ENCODE data around the gene METTL14.
"Not testable (repeated sequence)": the region's sequence is repeated elsewhere in the genome, so short reads cannot be mapped to it uniquely, and the experiment has no call there.

Gene METTL14

GRCh38 chr4:118684873-118685811 lies at the start of gene METTL14:
TSS of gene METTL14 (plus strand) at chr4:118685392. CDS start at chr4:118685535, 143 bp downstream.
- WGBS (ENCODE audit: insufficient coverage, insufficient read length) = no CpG with 5 or more reads among the region's 42 CpGs
- no peaks in the 10 kb centered on the region for H3K9me3 ChIP-seq (ENCODE audit: control insufficient read depth, insufficient read depth, low read length)
- no peaks in the 10 kb centered on the region for H3K4me1 ChIP-seq (ENCODE audit: control insufficient read depth, insufficient read depth, low read length)
- H3K27me3 ChIP-seq (ENCODE audit: control insufficient read depth, insufficient read depth, low read length) = no peaks in the 10 kb centered on the region
- H3K36me3 ChIP-seq (ENCODE audit: control insufficient read depth, insufficient read depth, low read length) = no peaks in the 10 kb centered on the region
- DNase-seq (ENCODE audit: low read depth, low spot score) = peak; percentile 92
- H3K27ac ChIP-seq (ENCODE audit: low read length) = no peak within 1 kb of the TSS
- peak within 1 kb of the TSS; percentile 93 for H3K4me3 ChIP-seq (ENCODE audit: low read length)

- DNase-seq (ENCODE audit: low read depth, low spot score); H3K4me3 ChIP-seq (ENCODE audit: low read length); H3K36me3 ChIP-seq (ENCODE audit: control insufficient read depth, insufficient read depth, low read length); H3K9me3 ChIP-seq (ENCODE audit: control insufficient read depth, insufficient read depth, low read length); H3K4me1 ChIP-seq (ENCODE audit: control insufficient read depth, insufficient read depth, low read length); H3K27ac ChIP-seq (ENCODE audit: low read length); H3K27me3 ChIP-seq (ENCODE audit: control insufficient read depth, insufficient read depth, low read length): not testable (repeated sequence)
- no CpG with 5 or more reads among the region's 9 CpGs for WGBS (ENCODE audit: insufficient coverage, insufficient read length)
Measured at GRCh38 chr4:118636126-118636525, 49.1 kb upstream of the METTL14 start.

- DNase-seq (ENCODE audit: low read depth, low spot score); H3K9me3 ChIP-seq (ENCODE audit: control insufficient read depth, insufficient read depth, low read length); H3K27ac ChIP-seq (ENCODE audit: low read length); H3K27me3 ChIP-seq (ENCODE audit: control insufficient read depth, insufficient read depth, low read length); H3K36me3 ChIP-seq (ENCODE audit: control insufficient read depth, insufficient read depth, low read length); H3K4me3 ChIP-seq (ENCODE audit: low read length); H3K4me1 ChIP-seq (ENCODE audit: control insufficient read depth, insufficient read depth, low read length): not testable (repeated sequence)
- no CpG with 5 or more reads among the region's 5 CpGs for WGBS (ENCODE audit: insufficient coverage, insufficient read length)
Measured at GRCh38 chr4:118664665-118665064, 20.5 kb upstream of the METTL14 start.

- H3K36me3 ChIP-seq (ENCODE audit: control insufficient read depth, insufficient read depth, low read length); H3K4me3 ChIP-seq (ENCODE audit: low read length); H3K4me1 ChIP-seq (ENCODE audit: control insufficient read depth, insufficient read depth, low read length); H3K27ac ChIP-seq (ENCODE audit: low read length); H3K27me3 ChIP-seq (ENCODE audit: control insufficient read depth, insufficient read depth, low read length); H3K9me3 ChIP-seq (ENCODE audit: control insufficient read depth, insufficient read depth, low read length): not testable (repeated sequence)
- peak; percentile 85 for DNase-seq (ENCODE audit: low read depth, low spot score)
- WGBS (ENCODE audit: insufficient coverage, insufficient read length) = no CpG with 5 or more reads among the region's 1 CpG
Measured at GRCh38 chr4:118669220-118669619, 16.0 kb upstream of the METTL14 start.

GRCh38 chr4:118670968-118671367 lies 14.2 kb upstream of the METTL14 start:
- H3K4me1 ChIP-seq (ENCODE audit: control insufficient read depth, insufficient read depth, low read length); H3K4me3 ChIP-seq (ENCODE audit: low read length); H3K27me3 ChIP-seq (ENCODE audit: control insufficient read depth, insufficient read depth, low read length); H3K36me3 ChIP-seq (ENCODE audit: control insufficient read depth, insufficient read depth, low read length); H3K27ac ChIP-seq (ENCODE audit: low read length); DNase-seq (ENCODE audit: low read depth, low spot score); H3K9me3 ChIP-seq (ENCODE audit: control insufficient read depth, insufficient read depth, low read length): not testable (repeated sequence)
- no CpG with 5 or more reads among the region's 2 CpGs for WGBS (ENCODE audit: insufficient coverage, insufficient read length)

- no peaks in the 10 kb centered on the region for H3K9me3 ChIP-seq (ENCODE audit: control insufficient read depth, insufficient read depth, low read length)
- no peak overlapping the region for H3K27ac ChIP-seq (ENCODE audit: low read length)
- no CpG with 5 or more reads among the region's 2 CpGs for WGBS (ENCODE audit: insufficient coverage, insufficient read length)
- H3K4me3 ChIP-seq (ENCODE audit: low read length) = no peak overlapping the region
- no peak for DNase-seq (ENCODE audit: low read depth, low spot score)
- no peaks in the 10 kb centered on the region for H3K27me3 ChIP-seq (ENCODE audit: control insufficient read depth, insufficient read depth, low read length)
- H3K4me1 ChIP-seq (ENCODE audit: control insufficient read depth, insufficient read depth, low read length) = no peaks in the 10 kb centered on the region
- no peaks in the 10 kb centered on the region for H3K36me3 ChIP-seq (ENCODE audit: control insufficient read depth, insufficient read depth, low read length)
Measured at GRCh38 chr4:118676128-118676527, 9.1 kb upstream of the METTL14 start.

- no peaks in the 10 kb centered on the region for H3K9me3 ChIP-seq (ENCODE audit: control insufficient read depth, insufficient read depth, low read length)
- H3K36me3 ChIP-seq (ENCODE audit: control insufficient read depth, insufficient read depth, low read length) = no peaks in the 10 kb centered on the region
- H3K4me3 ChIP-seq (ENCODE audit: low read length) = no peak overlapping the region
- no peaks in the 10 kb centered on the region for H3K4me1 ChIP-seq (ENCODE audit: control insufficient read depth, insufficient read depth, low read length)
- no peak overlapping the region for H3K27ac ChIP-seq (ENCODE audit: low read length)
- no CpG with 5 or more reads among the region's 1 CpG for WGBS (ENCODE audit: insufficient coverage, insufficient read length)
- H3K27me3 ChIP-seq (ENCODE audit: control insufficient read depth, insufficient read depth, low read length) = no peaks in the 10 kb centered on the region
- DNase-seq (ENCODE audit: low read depth, low spot score) = no peak
Measured at GRCh38 chr4:118680808-118681207, 4.4 kb upstream of the METTL14 start.

GRCh38 chr4:118682928-118683327 lies 2.3 kb upstream of the METTL14 start:
- H3K9me3 ChIP-seq (ENCODE audit: control insufficient read depth, insufficient read depth, low read length) = no peaks in the 10 kb centered on the region
- H3K27me3 ChIP-seq (ENCODE audit: control insufficient read depth, insufficient read depth, low read length) = no peaks in the 10 kb centered on the region
- H3K36me3 ChIP-seq (ENCODE audit: control insufficient read depth, insufficient read depth, low read length) = no peaks in the 10 kb centered on the region
- no peak overlapping the region for H3K27ac ChIP-seq (ENCODE audit: low read length)
- no peak for DNase-seq (ENCODE audit: low read depth, low spot score)
- H3K4me3 ChIP-seq (ENCODE audit: low read length) = no peak overlapping the region
- no peaks in the 10 kb centered on the region for H3K4me1 ChIP-seq (ENCODE audit: control insufficient read depth, insufficient read depth, low read length)
- WGBS (ENCODE audit: insufficient coverage, insufficient read length) = no CpG with 5 or more reads among the region's 1 CpG

- Histone ChIP-seq H3K36me3 (ENCODE audit: control insufficient read depth, insufficient read depth, low read length) (no peaks in the 10 kb centered on the region), H3K27ac (ENCODE audit: low read length) (no peak overlapping the region), H3K9me3 (ENCODE audit: control insufficient read depth, insufficient read depth, low read length) (no peaks in the 10 kb centered on the region), H3K4me3 (ENCODE audit: low read length) (no peak overlapping the region), H3K27me3 (ENCODE audit: control insufficient read depth, insufficient read depth, low read length) (no peaks in the 10 kb centered on the region), H3K4me1 (ENCODE audit: control insufficient read depth, insufficient read depth, low read length) (no peaks in the 10 kb centered on the region)
- no peak for DNase-seq (ENCODE audit: low read depth, low spot score)
- no CpG with 5 or more reads among the region's 2 CpGs for WGBS (ENCODE audit: insufficient coverage, insufficient read length)
Measured at GRCh38 chr4:118683513-118683912, 1.7 kb upstream of the METTL14 start.

- no peak for DNase-seq (ENCODE audit: low read depth, low spot score)
- H3K4me1 ChIP-seq (ENCODE audit: control insufficient read depth, insufficient read depth, low read length) = no peaks in the 10 kb centered on the region
- 100% methylated on average over 1 of the region's 2 CpGs for WGBS (ENCODE audit: insufficient coverage, insufficient read length)
- H3K4me3 ChIP-seq (ENCODE audit: low read length) = no peak overlapping the region
- H3K9me3 ChIP-seq (ENCODE audit: control insufficient read depth, insufficient read depth, low read length) = no peaks in the 10 kb centered on the region
- no peaks in the 10 kb centered on the region for H3K27me3 ChIP-seq (ENCODE audit: control insufficient read depth, insufficient read depth, low read length)
- H3K36me3 ChIP-seq (ENCODE audit: control insufficient read depth, insufficient read depth, low read length) = peaks cover 4% of the 10 kb centered on the region; the same call in 1 of the 2 replicates
- H3K27ac ChIP-seq (ENCODE audit: low read length) = no peak overlapping the region
Measured at GRCh38 chr4:118703118-118703517, 17.9 kb downstream of the METTL14 start.

- Histone ChIP-seq H3K36me3 (ENCODE audit: control insufficient read depth, insufficient read depth, low read length) (no peaks in the 10 kb centered on the region; the same call in 1 of the 2 replicates), H3K27ac (ENCODE audit: low read length) (no peak overlapping the region), H3K27me3 (ENCODE audit: control insufficient read depth, insufficient read depth, low read length) (no peaks in the 10 kb centered on the region), H3K9me3 (ENCODE audit: control insufficient read depth, insufficient read depth, low read length) (no peaks in the 10 kb centered on the region), H3K4me3 (ENCODE audit: low read length) (no peak overlapping the region), H3K4me1 (ENCODE audit: control insufficient read depth, insufficient read depth, low read length) (no peaks in the 10 kb centered on the region)
- DNase-seq (ENCODE audit: low read depth, low spot score) = no peak
- no CpG with 5 or more reads among the region's 2 CpGs for WGBS (ENCODE audit: insufficient coverage, insufficient read length)
Measured at GRCh38 chr4:118711052-118711451, 25.9 kb downstream of the METTL14 start.
